Measurements from ENCODE around the gene SCFD1.

Gene SCFD1

GRCh38 chr14:30657606-30658163 lies 35.6 kb downstream of the SCFD1 start:
- no peaks in the 10 kb centered on the region for H3K9me3 ChIP-seq
- no peak overlapping the region for H3K27ac ChIP-seq
- H3K36me3 ChIP-seq: peaks cover 66% of the 10 kb centered on the region
- no peaks in the 10 kb centered on the region for H3K27me3 ChIP-seq
- H3K4me1 ChIP-seq (ENCODE audit: control insufficient read depth in 1 of 2, insufficient read depth in 1 of 2, low read depth in 1 of 2, low read length in 1 of 2): no peaks in the 10 kb centered on the region
- TF ChIP-seq, protein P1, sequence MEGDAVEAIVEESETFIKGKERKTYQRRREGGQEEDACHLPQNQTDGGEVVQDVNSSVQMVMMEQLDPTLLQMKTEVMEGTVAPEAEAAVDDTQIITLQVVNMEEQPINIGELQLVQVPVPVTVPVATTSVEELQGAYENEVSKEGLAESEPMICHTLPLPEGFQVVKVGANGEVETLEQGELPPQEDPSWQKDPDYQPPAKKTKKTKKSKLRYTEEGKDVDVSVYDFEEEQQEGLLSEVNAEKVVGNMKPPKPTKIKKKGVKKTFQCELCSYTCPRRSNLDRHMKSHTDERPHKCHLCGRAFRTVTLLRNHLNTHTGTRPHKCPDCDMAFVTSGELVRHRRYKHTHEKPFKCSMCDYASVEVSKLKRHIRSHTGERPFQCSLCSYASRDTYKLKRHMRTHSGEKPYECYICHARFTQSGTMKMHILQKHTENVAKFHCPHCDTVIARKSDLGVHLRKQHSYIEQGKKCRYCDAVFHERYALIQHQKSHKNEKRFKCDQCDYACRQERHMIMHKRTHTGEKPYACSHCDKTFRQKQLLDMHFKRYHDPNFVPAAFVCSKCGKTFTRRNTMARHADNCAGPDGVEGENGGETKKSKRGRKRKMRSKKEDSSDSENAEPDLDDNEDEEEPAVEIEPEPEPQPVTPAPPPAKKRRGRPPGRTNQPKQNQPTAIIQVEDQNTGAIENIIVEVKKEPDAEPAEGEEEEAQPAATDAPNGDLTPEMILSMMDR (IDR thresholded peaks at IDR 0.05): no peak
- no peak overlapping the region for H3K4me3 ChIP-seq (ENCODE audit: low read depth in 1 of 2, low read length in 1 of 2)

GRCh38 chr14:30658645-30659044 lies 36.5 kb downstream of the SCFD1 start:
- Histone ChIP-seq H3K9me3 (no peaks in the 10 kb centered on the region), H3K27ac (no peak overlapping the region), H3K4me3 (ENCODE audit: low read depth in 1 of 2, low read length in 1 of 2) (no peak overlapping the region), H3K27me3 (no peaks in the 10 kb centered on the region), H3K36me3 (peaks cover 60% of the 10 kb centered on the region), H3K4me1 (ENCODE audit: control insufficient read depth in 1 of 2, insufficient read depth in 1 of 2, low read depth in 1 of 2, low read length in 1 of 2) (no peaks in the 10 kb centered on the region)
- TF ChIP-seq, protein P1 (IDR thresholded peaks at IDR 0.05): no peak

DNA sequence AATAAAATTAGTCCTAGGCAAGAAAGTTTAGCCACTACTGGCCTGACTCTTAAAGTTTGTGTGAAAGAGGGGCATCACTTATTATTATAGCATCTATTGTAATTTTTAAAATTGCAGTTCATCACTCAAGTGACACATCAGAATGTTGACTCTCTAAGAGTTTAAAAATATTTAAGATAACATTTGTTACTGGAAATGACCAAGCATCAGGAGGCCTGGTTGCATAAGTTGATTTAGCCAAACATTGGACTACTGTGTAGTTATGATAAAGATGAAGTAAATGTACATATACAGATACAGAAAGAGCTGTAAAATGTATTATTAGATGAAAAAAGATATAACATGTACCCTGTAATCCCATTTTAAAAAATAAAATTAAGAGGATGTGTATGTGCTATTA lies 47.5 kb downstream of the SCFD1 start:
- Histone ChIP-seq H3K4me3 (ENCODE audit: low read depth in 1 of 2, low read length in 1 of 2) (no peak overlapping the region), H3K27ac (no peak overlapping the region), H3K27me3 (no peaks in the 10 kb centered on the region), H3K4me1 (ENCODE audit: control insufficient read depth in 1 of 2, insufficient read depth in 1 of 2, low read depth in 1 of 2, low read length in 1 of 2) (peaks cover 0 to 3% of the 10 kb centered on the region in 2 experiments), H3K36me3 (peaks cover 16% of the 10 kb centered on the region), H3K9me3 (no peaks in the 10 kb centered on the region)
- TF ChIP-seq, protein P1 (IDR thresholded peaks at IDR 0.05): no peak

DNA sequence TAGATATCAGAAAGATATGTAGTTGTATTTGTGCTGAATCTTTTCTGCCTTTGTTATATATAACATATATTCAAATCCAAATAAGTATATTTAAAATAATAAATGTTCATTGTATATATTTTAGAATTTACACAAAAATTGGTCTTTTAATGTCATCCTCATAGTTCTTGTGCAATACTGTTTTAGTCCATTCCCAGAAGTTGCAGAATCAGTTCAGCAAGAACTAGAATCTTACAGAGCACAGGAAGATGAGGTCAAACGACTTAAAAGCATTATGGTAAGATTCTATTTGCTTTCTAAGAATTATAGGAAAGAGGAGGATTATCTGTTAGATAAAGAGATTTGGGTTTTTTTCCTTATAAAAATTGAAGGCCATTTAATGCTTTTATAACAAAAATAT lies 51.0 kb downstream of the SCFD1 start:
- H3K27ac ChIP-seq: no peak overlapping the region
- no peaks in the 10 kb centered on the region for H3K9me3 ChIP-seq
- H3K4me3 ChIP-seq (ENCODE audit: low read depth in 1 of 2, low read length in 1 of 2): no peak overlapping the region
- TF ChIP-seq, protein P1 (IDR thresholded peaks at IDR 0.05): no peak
- peaks cover 47% of the 10 kb centered on the region for H3K36me3 ChIP-seq
- H3K27me3 ChIP-seq: no peaks in the 10 kb centered on the region
- peaks cover 0 to 3% of the 10 kb centered on the region in 2 experiments for H3K4me1 ChIP-seq (ENCODE audit: control insufficient read depth in 1 of 2, insufficient read depth in 1 of 2, low read depth in 1 of 2, low read length in 1 of 2)

DNA sequence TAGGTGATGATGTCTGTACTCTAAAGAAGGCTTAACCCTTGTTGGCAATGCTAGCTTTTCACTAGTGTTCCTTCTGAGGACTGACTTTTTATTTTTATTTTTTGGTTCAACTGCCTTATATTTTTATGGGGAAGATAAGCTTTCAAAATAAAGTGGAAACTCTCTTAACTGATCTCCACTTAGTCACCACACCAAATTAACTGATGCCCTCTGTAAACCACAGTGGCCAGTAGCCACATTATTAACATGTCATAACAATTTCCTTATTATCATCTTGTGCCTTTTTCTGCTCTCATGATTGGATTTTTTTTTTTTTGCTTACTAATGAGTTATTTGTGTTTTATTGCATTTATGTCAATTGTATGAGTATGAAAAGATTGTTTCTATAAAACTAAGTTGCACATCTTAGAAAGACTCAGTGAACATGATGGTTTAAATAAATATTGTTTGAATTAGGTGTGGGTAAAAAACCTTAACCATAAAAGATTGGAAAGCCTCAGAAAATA lies 56.9 kb downstream of the SCFD1 start:
- peaks cover 70% of the 10 kb centered on the region for H3K36me3 ChIP-seq
- H3K4me3 ChIP-seq (ENCODE audit: low read depth in 1 of 2, low read length in 1 of 2): no peak overlapping the region
- H3K27ac ChIP-seq: no peak overlapping the region
- H3K9me3 ChIP-seq: no peaks in the 10 kb centered on the region
- H3K4me1 ChIP-seq (ENCODE audit: control insufficient read depth in 1 of 2, insufficient read depth in 1 of 2, low read depth in 1 of 2, low read length in 1 of 2): no peaks in the 10 kb centered on the region
- no peaks in the 10 kb centered on the region for H3K27me3 ChIP-seq
- TF ChIP-seq, protein P1 (IDR thresholded peaks at IDR 0.05): no peak

Data from neutrophil (primary cell).